ENCODE results near the gene MED13L.
A peak's percentile ranks its signal among the peaks of the same experiment; 100 is the strongest.
"Not testable (repeated sequence)": the region's sequence is repeated elsewhere in the genome, so short reads cannot be mapped to it uniquely, and the experiment has no call there.

The MED13L gene

DNA sequence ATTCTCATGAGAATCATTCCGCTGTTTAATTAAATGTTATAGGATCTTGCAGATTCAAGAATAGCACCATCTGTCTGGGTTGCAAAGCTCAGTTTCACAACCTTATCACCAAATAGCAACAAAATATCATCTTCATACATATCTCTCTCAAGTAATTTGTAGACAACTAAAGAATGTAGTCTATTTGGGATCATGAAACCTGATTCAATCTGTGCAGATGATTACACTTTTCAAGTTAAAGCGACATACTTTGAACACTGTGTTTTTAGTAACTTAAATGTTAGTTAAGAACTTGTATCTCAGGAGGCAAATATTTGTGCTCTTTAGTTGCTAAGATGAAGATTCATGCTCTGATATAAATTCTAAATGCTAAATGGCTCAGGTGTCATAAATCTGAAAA is 14.8 kb downstream of the MED13L start:
- in situ Hi-C loops (cut with HindIII; ENCODE audit: low pct_ligation_motif_present, low pct_unique_long_range_greater_than_20kb, low sequenced_read_pairs): no loop called here
- no peak for DNase-seq

DNA sequence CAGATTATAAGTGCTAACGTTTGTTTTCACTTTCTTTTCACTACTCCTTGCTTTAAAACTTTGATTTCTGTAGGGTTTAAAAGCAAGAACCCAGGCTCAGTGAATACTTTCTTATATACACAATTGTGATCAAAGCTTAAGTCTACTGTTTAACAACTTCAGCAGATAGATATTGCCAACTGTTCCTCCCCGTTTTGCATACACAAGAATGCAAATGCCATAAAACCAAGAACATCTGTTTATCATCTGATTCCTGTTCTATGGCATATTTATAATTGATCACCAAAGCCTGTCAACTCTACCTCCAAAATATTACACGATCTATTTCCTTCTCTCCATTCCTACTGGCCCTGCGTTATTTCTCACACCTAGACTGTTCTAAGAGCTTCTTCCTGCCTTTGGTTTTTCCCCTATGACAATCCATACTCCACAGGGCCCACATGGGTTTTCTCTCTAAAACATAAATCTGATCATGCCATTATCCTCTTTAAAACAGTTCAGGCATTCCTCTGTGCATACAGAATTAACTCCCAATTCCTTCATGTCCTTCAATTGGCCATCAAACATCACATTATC is 15.9 kb downstream of the MED13L start:
- in situ Hi-C loops (cut with HindIII; ENCODE audit: low pct_ligation_motif_present, low pct_unique_long_range_greater_than_20kb, low sequenced_read_pairs): no loop called here
- DNase-seq: no peak

GRCh38 chr12:116259800-116260577 is 17.5 kb downstream of the MED13L start:
- in situ Hi-C loops (cut with HindIII; ENCODE audit: low pct_ligation_motif_present, low pct_unique_long_range_greater_than_20kb, low sequenced_read_pairs): no loop called here

DNA sequence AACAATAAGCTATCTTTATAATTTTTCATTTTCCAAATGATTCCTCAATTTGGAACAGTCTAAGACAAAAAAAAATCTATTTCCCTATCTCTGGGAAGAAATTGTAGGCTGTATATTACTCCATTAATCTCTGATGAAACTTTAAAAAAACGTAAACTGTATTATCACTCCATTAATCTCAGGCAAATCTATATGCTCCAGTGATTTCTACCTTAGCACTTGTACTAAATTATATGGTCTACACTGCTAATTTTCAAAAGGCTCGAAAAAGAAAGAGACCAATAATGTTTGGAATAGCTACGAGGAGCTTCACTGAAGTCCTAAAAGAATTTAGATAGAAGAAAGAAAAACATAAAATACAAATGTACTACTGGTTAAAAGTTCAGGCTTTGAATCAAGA is 19.7 kb downstream of the MED13L start:
- DNase-seq: no peak
- in situ Hi-C loops (cut with HindIII; ENCODE audit: low pct_ligation_motif_present, low pct_unique_long_range_greater_than_20kb, low sequenced_read_pairs): no loop called here

More at GRCh38 chr12:116259800-116260577, 17.5 kb downstream of the MED13L start:
- no peak for DNase-seq

DNA sequence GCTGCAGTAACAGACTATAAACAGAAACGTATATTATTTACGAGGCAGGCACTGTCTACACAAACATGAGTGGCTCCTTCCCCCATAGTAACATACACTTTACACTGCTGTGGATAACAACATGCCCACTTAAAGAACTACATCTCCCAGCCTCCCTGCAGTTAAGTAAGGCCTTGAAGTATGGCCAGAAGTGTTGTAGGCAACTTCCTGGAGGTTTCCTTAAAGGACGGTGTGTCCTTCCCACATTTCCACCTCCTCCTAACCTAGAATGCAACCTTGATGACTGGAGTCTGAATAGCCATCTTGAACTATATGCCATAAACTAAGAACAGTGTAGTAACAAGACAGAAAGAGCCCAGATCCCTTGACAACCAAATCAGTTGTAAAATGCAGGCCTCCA is 20.3 kb downstream of the MED13L start:
- DNase-seq: no peak
- in situ Hi-C loops (cut with HindIII; ENCODE audit: low pct_ligation_motif_present, low pct_unique_long_range_greater_than_20kb, low sequenced_read_pairs): no loop called here

DNA sequence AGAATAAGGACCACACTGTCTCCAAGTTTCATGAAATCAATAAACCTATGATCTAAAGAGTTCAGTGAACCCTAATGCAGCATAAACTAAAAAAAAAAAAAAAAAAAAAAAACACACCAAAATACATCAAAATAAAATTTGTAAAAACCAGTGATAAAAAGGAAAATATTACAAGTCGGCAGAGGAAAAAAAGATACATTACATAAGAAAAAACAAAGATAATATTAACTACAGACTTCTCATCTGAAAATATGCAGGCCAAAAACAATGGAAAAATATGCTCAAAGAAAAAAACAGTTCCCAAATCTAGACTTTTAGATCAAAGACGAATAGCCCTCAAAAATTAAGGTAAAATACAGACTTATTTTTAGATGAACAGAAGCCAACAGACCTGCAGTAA is 27.6 kb downstream of the MED13L start:
- DNase-seq: no peak
- in situ Hi-C loops (cut with HindIII; ENCODE audit: low pct_ligation_motif_present, low pct_unique_long_range_greater_than_20kb, low sequenced_read_pairs): no loop called here

DNA sequence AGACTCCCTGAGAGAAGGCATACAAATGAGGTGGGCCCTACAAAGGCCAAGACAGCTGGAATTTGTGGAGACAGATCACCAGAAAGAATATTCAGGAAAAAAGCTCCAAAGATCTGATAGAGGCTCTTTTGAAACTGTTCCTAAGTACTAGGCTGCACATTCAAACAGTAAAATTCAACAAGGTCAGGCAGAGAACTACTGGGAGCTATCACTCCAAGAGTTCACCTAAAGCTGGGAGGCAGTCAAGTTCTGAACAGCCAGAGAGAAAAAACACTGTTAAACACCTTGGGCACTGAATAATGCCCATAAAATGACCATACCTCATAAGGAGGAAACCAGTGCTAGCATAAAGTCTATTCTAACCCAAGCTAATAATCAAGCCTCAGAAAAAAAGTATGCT is 28.6 kb downstream of the MED13L start:
- no peak for DNase-seq
- in situ Hi-C loops (cut with HindIII; ENCODE audit: low pct_ligation_motif_present, low pct_unique_long_range_greater_than_20kb, low sequenced_read_pairs): no loop called here

GRCh38 chr12:116248433-116248832 is 29.1 kb downstream of the MED13L start:
- in situ Hi-C loops (cut with HindIII; ENCODE audit: low pct_ligation_motif_present, low pct_unique_long_range_greater_than_20kb, low sequenced_read_pairs): no loop called here
- no peak for DNase-seq

DNA sequence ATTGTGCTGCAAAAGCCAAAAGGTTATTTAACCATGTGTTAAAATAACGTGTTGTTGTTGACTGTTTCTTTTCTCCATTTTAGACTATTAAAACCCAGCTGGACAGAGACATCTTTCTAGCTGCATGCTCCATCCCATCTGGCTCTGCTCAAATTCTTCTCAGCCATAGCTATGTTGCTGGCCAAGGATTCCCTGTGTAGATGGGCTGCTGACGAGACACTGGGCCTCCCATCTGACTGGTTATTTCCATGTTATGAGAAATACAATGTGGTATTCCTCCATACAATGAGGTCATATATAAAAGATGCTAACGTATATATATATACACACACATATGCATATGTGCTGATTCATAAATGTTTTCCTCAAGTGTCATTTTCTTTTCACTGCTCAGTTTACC is 30.1 kb downstream of the MED13L start:
- DNase-seq: no peak
- in situ Hi-C loops (cut with HindIII; ENCODE audit: low pct_ligation_motif_present, low pct_unique_long_range_greater_than_20kb, low sequenced_read_pairs): no loop called here

- in situ Hi-C loops (cut with HindIII; ENCODE audit: low pct_ligation_motif_present, low pct_unique_long_range_greater_than_20kb, low sequenced_read_pairs): no loop called here
These were observed 30.9 kb downstream of the MED13L start for GRCh38 chr12:116246490-116247179.

GRCh38 chr12:116245189-116245588 is 32.3 kb downstream of the MED13L start:
- no peak for DNase-seq
- in situ Hi-C loops (cut with HindIII; ENCODE audit: low pct_ligation_motif_present, low pct_unique_long_range_greater_than_20kb, low sequenced_read_pairs): no loop called here

More at GRCh38 chr12:116246490-116247179, 30.9 kb downstream of the MED13L start:
- no peak for DNase-seq

GRCh38 chr12:116244474-116245090 is 32.9 kb downstream of the MED13L start:
- in situ Hi-C loops (cut with HindIII; ENCODE audit: low pct_ligation_motif_present, low pct_unique_long_range_greater_than_20kb, low sequenced_read_pairs): no loop called here
- DNase-seq: no peak

DNA sequence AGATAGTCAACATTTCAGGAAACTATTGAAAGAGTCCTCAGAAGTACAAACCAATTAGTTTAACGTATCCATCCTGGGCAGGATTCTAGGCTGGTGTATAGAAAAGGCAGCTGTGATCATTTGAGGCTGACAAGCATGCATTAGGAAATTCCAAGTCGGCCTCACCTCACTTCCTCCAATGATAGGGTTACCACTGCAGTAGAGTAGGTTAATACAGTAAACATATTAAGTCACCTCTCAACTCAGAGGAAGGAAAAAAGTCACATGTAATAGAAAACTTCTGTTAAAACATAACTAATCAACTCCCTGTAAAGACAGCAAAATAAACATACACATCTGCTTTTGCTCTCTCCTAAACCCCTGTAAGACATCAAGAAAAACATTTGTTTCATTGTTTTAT is 33.5 kb downstream of the MED13L start:
- in situ Hi-C loops (cut with HindIII; ENCODE audit: low pct_ligation_motif_present, low pct_unique_long_range_greater_than_20kb, low sequenced_read_pairs): no loop called here
- peak; percentile 69 for DNase-seq

GRCh38 chr12:116242740-116243139 is 34.8 kb downstream of the MED13L start:
- in situ Hi-C loops (cut with HindIII; ENCODE audit: low pct_ligation_motif_present, low pct_unique_long_range_greater_than_20kb, low sequenced_read_pairs): no loop called here

DNA sequence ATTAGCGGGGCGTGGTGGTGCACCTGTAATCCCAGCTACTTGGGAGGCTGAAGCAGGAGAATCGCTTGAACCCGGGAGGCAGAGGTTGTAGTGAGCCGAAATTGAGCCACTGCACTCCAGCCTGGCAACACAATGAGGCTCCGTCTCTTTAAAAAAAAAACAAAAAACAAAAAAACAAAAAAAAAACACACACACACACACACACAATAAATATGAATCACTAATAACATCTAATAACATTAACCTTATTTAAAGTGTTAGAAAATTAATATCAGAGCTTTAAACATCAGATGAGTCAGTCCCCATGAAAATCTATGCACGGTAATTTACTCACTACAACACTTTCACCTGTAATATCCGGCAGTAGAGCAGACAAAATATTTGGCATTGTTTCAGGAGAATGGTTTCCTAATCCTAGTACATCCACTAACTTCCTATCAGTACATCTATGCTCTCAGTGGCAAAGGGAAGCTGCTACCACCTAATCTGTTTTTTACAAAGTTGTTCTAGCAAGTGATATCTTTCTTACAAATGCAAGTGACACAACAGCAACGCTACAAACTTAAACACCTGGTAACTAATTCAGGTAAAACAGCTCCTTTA is 36.2 kb downstream of the MED13L start:
- in situ Hi-C loops (cut with HindIII; ENCODE audit: low pct_ligation_motif_present, low pct_unique_long_range_greater_than_20kb, low sequenced_read_pairs): no loop called here
- no peak for DNase-seq

More at GRCh38 chr12:116242740-116243139, 34.8 kb downstream of the MED13L start:
- DNase-seq: no peak

DNA sequence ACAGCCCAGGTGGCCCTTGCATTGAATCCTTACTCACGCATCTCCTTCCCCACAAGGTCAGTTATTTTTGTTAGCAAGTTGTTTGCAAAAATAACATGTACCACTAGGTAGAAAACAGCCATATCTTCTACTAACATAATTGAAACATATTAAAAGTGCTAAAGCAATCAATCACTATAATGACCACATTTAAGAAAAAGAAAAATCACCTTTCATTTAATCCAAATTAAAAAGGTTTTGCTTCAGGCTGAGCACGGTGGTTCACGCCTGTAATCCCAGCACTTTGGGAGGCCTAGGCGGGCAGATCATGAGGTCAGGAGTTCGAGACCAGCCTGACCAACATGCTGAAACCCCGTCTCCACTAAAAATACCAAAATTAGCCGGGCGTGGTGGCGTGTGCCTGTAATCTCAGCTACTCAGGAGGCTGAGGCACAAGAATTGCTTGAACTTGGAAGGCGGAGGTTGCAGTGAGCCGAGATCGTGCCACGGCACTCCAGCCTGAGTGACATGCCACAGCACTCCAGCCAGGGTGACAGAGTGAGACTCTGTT is 38.8 kb downstream of the MED13L start:
- DNase-seq; in situ Hi-C loops (cut with HindIII; ENCODE audit: low pct_ligation_motif_present, low pct_unique_long_range_greater_than_20kb, low sequenced_read_pairs): not testable (repeated sequence)

DNA sequence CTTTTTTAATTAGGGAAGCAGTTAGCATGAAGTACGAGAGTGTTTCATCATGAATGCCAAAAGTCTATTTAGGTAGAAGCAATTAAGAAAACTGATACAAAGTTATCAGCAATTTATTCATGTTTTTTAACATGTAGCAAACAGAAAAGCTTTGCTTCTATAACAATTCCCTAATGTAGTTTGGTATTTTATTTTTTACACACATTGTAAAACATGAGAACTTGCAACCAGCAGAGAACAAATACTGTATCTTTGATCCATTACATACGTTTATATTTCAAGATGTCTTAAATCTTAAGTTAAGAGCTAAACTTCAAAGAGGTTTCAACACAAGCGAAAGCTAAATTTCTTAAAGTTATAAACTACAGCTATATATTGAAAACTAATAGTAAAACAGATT is 39.3 kb downstream of the MED13L start:
- no peak for DNase-seq
- in situ Hi-C loops (cut with HindIII; ENCODE audit: low pct_ligation_motif_present, low pct_unique_long_range_greater_than_20kb, low sequenced_read_pairs): no loop called here

- no peak for DNase-seq
- in situ Hi-C loops (cut with HindIII; ENCODE audit: low pct_ligation_motif_present, low pct_unique_long_range_greater_than_20kb, low sequenced_read_pairs): no loop called here
These were observed 40.5 kb downstream of the MED13L start for GRCh38 chr12:116236976-116237375.
